K562 (cell line): ENCODE data around the gene SUMO3. TPM values are rescaled to one million over a fixed set of nuclear protein-coding genes. Genes with fewer than 3 reads are reported as not detected.
A peak's percentile ranks its signal among the peaks of the same experiment; 100 is the strongest.

ENCODE experiments used
- BCOR ChIP-seq: fragments of 450-650 bp; IDR thresholded peaks from 2 replicates; pipeline ENCODE4 v1.6.1; 2016
- BRD9 ChIP-seq: fragments of 450-650 bp; IDR thresholded peaks from 2 replicates; pipeline ENCODE4 v1.6.1; 2018; ENCODE audit warnings: low read depth; ENCODE audit not compliant: partially characterized antibody
- CBX1 ChIP-seq: sonication (generic); IDR thresholded peaks from 2 replicates; pipeline ENCODE4 v1.6.1; 2016; ENCODE audit warnings: antibody characterized with exemption, low read depth, mild to moderate bottlenecking
- DEAF1 ChIP-seq: fragments of 450-650 bp; formaldehyde crosslinking; IDR thresholded peaks from 2 replicates; pipeline ENCODE4 v1.4.0; 2020; ENCODE audit warnings: mild to moderate bottlenecking, moderate library complexity
- HMGN3 ChIP-seq: IDR thresholded peaks from 2 replicates; pipeline ENCODE4 v1.6.1; 2011; ENCODE audit warnings: borderline replicate concordance, low read depth, mild to moderate bottlenecking, mixed read lengths, low read length; ENCODE audit not compliant: insufficient read length; ENCODE audit errors: extremely low read depth
- KLF16 ChIP-seq: IDR thresholded peaks from 2 replicates; pipeline ENCODE4 v1.6.1; 2016; ENCODE audit warnings: antibody characterized with exemption
- MAFK ChIP-seq: IDR thresholded peaks from 2 replicates; pipeline ENCODE4 v1.6.1; 2011; ENCODE audit warnings: low read length, improper control_type of control experiment
- MBD1 ChIP-seq: fragments of 250-450 bp; sonication (Bioruptor Pico); IDR thresholded peaks from 2 replicates; pipeline ENCODE4 v1.8.0; 2022; ENCODE audit warnings: inconsistent platforms
- MNT ChIP-seq, 2 experiments: fragments of 450-650 bp; conservative IDR thresholded peaks; 2 replicates each; pipeline ENCODE4 v1.6.1; 2017; ENCODE audit warnings: mild to moderate bottlenecking in 2 of 2, moderate library complexity in 2 of 2
- MTA1 ChIP-seq: fragments of 450-650 bp; IDR thresholded peaks from 2 replicates; pipeline ENCODE4 v1.6.1; 2017; ENCODE audit warnings: borderline replicate concordance
- NCOA2 ChIP-seq, 2 experiments: fragments of 450-650 bp; IDR thresholded peaks; 2 replicates each; pipeline ENCODE4 v1.6.1; 2018; ENCODE audit warnings: mild to moderate bottlenecking in 2 of 2, moderate library complexity in 1 of 2; ENCODE audit not compliant: partially characterized antibody in 2 of 2
- PREB ChIP-seq: sonication (generic); formaldehyde crosslinking; IDR thresholded peaks from 2 replicates; pipeline ENCODE4 v1.8.1; 2023; ENCODE audit warnings: mild to moderate bottlenecking, missing genetic modification reagents
- RB1 ChIP-seq: fragments of 450-650 bp; IDR thresholded peaks from 2 replicates; pipeline ENCODE4 v1.6.1; 2017; ENCODE audit warnings: low read depth, mild to moderate bottlenecking
- SAFB2 ChIP-seq: fragments of 200-400 bp; formaldehyde crosslinking; IDR thresholded peaks from 2 replicates; pipeline ENCODE4 v1.6.1; 2018; ENCODE audit warnings: borderline replicate concordance, low read length, low read depth, moderate library complexity; ENCODE audit not compliant: severe bottlenecking
- SMC3 ChIP-seq: conservative IDR thresholded peaks from 2 replicates; pipeline ENCODE4 v1.6.1; 2011; ENCODE audit warnings: low read depth, low read length, improper control_type of control experiment; ENCODE audit not compliant: insufficient read depth
- SNAPC5 ChIP-seq: fragments of 250-450 bp; sonication (Bioruptor Pico); IDR thresholded peaks from 2 replicates; pipeline ENCODE4 v1.8.0; 2021; ENCODE audit warnings: moderate library complexity, mild to moderate bottlenecking, inconsistent platforms
- TCF15 ChIP-seq: fragments of 250-450 bp; sonication (Bioruptor Pico); IDR thresholded peaks from 2 replicates; pipeline ENCODE4 v1.8.0; 2022; ENCODE audit warnings: moderate library complexity, mild to moderate bottlenecking, inconsistent platforms
- ZNF395 ChIP-seq: fragments of 200-800 bp; sonication (Bioruptor generic); IDR thresholded peaks from 2 replicates; pipeline ENCODE4 v1.6.1; 2017; ENCODE audit warnings: missing genetic modification characterization, missing compliant biosample characterization
- polyA plus RNA-seq, 8 experiments: library from polyadenylated mRNA; depleted of rRNA in 4 of 8; stranded (reverse) in 5 of 8; unstranded in 3 of 8; fragments of >200 nt; fragmentation: Nextera tagmentation in 2 of 8; fragmentation: Illumina TruSeq in 1 of 8; extraction: Ambion mirVana in 2 of 8; extraction: Trizol in 1 of 8; gene quantifications; 2 replicates each; pipeline versions ENCODE4 v1.2.1 to v1.2.3, GENCODE V29; 2011 to 2014; ENCODE audit warnings: inconsistent platforms in 1 of 8, missing spikeins in 1 of 8
- total RNA-seq, 7 experiments: library from RNA; depleted of rRNA in 6 of 7; stranded (reverse); fragments of >200 nt in 6 of 7; fragmentation: Illumina TruSeq in 2 of 7; extraction: Trizol in 2 of 7; gene quantifications; 2 replicates each; pipeline versions ENCODE4 v1.2.1 to v1.2.3, GENCODE V29; 2011 to 2021; ENCODE audit warnings: low replicate concordance in 1 of 7

The SUMO3 gene
- total and polyA plus RNA-seq, 9 of the 15 experiments (the other 6 are each of a cell fraction or from before 2014, with no cell fraction given) = 13.9 to 143 (median 113) TPM

GRCh38 chr21:44792702-44793591 is 24.9 kb downstream of the SUMO3 start (continued):
- TF ChIP-seq MTA1 (no peak), MAFK (peak; percentile 14; the same call in 1 of the 2 replicates), RB1 (peak; percentile 70), SMC3 (peak; percentile 52; the same call in 1 of the 2 replicates), HMGN3 (no peak), ZNF395 (CRISPR knock-in tag) (no peak), MNT (conservative IDR thresholded peaks at IDR 0.05) (0 out of 4 replicates have a peak, but pooled peaks of 1 of the 2 experiments have one; percentile 28), DEAF1 (CRISPR knock-in tag) (peak; percentile 79), BCOR (no peak), MBD1 (CRISPR knock-in tag) (no peak), KLF16 (0 out of 2 replicates have a peak, but pooled peaks have one; percentile 14), TCF15 (CRISPR knock-in tag) (no peak), NCOA2 (IDR thresholded peaks at IDR 0.05; ENCODE audit: partially characterized antibody in 2 of 2) (no peak), PREB (CRISPR knock-in tag) (no peak), CBX1 (no peak), SAFB2 (no peak), BRD9 (peak; percentile 60), SNAPC5 (CRISPR knock-in tag) (no peak)
